SW 1271 (cell line): Measurements from ENCODE around the gene RGS2.

Source experiments
- DNase-seq, 2 experiments: peaks; one replicate each; lab custom pipeline; 2025; lab: John Stamatoyannopoulos, UW

RGS2 gene

DNA sequence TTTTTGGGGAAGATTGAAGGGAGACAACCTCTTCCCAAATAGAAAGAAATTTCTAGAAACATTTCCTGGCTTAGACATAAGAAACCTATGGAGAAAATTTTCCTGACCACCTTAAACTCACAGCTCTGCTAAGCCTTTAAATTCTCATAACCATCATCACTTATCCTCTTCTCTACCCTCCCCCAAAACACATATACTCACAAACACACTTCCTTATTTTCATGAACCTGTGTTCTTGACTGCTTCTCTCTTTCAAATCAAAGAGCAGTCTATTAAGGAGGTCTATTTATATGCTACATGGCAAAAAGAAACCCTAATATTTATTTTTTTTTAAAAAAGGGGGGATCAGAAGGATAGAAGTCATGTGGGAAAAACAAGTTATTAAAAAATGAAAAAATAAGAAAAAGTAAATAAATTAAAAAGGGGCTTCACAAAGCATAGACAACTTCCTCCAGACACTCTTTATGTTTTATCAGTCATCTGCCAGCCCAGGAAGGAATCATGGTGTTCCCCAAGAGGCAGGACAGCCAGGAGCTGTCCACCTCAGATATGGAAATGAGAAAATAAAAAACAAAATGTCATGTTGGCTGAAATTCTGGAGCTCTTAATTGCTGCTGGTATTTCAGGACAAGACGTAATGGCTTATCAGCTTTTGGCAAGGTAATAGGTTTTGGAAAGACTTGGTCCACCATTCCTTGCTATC, 12.8 kb upstream of the RGS2 start:
- no peak for DNase-seq

DNA sequence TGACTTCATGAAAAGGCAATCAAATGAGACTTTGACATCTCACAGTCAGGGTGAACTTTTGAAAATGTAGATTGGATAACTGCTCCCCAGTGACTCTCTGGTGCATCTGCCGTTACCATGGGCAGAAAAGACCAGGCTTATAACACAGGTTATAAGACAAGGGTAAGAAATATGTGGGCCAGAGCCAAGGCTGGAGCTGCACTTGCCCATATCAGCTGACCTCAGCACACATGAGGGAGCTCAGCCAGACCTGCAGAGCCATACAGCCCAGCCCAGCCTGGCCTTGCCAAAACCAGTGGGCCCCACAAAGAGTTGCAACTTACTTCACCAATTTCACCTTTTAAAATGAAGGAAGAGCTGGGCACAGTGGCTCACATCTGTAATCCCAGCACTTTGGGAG, 11.7 kb upstream of the RGS2 start:
- DNase-seq: no peak

DNA sequence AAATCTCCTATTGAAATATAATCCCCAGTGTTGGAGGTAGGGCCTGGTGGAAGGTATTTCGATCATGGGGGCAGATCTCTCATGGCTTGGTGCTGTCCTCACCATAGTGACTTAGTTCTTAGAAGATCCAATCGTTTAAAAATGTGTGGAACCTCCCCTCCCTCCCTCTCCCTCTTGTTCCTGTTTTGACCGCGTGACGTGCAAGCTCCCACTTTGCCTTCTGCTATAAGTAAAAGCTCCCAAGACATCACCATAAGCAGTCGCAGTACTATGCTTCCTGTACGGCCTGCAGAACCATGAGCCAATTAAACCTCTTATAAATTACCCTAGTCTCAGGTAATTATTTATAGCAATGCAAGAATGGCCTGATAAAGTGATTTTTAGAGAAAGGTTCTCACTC, 10.9 kb upstream of the RGS2 start:
- no peak for DNase-seq

DNA sequence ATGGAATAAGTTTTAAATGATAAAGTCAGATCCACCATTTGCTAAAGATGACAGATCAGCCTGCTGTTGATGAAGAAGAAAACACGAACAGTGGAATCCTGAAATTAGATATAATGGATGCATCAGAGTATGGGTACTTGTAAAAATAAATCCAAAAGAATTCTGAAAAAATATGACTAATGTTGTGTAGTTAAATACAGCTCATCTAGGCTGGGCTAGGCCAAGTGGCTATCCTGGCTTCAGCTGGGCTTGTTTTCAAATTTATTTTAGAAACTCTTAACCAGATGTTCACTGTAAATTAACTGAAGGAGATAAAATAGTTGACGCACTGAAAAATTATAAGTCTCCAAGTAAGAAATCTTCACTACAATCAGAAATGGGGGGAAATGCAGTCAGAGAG, 7.4 kb upstream of the RGS2 start:
- DNase-seq: no peak

DNA sequence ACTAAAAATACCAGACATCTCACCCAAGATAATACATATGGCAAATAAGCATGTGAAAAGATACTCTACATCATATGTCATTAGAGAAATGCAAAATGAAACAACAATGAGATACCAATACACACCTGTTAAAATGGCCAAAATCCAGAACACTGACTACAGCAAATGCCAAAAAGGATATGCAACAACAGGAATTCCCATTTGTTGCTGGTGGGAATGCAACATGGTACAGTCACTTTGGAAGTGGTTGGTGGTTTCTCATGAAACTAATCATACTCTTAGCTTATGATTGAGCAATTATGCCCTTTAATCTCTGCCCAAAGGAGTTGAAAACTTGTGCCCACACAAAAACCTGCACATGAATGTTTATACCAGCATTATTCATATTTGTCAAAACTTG, 6.4 kb upstream of the RGS2 start:
- no peak for DNase-seq

DNA sequence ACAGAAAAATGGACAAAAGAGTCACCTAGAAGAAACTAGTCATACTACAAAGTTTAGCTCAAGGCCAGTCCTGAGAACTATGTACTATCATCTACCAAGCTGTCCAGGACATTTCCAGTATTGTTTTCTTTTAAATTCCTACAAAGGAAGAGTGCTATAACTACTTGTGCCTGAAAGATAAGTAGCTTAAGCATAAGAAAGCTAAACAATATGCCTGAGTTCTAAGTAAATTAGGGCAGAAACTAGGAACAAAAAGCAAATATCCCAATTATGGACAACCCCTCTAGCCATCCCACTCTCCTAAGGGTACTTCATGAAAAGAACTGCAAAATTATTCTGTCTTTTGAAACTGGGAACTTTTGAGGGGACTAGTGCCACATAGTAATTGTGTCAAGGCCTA, 5.3 kb upstream of the RGS2 start:
- no peak for DNase-seq

DNA sequence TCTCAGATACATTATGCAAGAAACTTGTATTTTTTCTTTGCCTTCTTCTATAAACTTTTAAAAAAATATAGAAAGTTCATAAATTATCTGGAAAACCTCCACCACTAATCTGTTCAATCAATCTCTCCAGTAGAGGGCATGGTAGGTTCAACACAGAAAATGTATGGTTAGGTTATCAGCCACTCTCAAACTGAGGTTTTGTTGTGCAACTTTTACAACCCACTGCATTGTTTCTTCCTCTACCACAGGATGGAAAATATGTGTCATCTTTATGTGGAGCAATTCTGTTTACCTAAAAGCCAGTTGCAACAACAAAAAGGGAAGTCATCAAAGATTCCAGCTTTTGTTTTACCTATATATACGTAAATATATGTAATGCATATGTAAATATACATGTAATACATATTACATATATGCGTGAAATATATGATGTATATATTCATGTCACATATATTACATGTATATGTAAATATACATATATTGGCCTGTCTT, 3.0 kb upstream of the RGS2 start:
- DNase-seq: peak; percentile 52 to 74

DNA sequence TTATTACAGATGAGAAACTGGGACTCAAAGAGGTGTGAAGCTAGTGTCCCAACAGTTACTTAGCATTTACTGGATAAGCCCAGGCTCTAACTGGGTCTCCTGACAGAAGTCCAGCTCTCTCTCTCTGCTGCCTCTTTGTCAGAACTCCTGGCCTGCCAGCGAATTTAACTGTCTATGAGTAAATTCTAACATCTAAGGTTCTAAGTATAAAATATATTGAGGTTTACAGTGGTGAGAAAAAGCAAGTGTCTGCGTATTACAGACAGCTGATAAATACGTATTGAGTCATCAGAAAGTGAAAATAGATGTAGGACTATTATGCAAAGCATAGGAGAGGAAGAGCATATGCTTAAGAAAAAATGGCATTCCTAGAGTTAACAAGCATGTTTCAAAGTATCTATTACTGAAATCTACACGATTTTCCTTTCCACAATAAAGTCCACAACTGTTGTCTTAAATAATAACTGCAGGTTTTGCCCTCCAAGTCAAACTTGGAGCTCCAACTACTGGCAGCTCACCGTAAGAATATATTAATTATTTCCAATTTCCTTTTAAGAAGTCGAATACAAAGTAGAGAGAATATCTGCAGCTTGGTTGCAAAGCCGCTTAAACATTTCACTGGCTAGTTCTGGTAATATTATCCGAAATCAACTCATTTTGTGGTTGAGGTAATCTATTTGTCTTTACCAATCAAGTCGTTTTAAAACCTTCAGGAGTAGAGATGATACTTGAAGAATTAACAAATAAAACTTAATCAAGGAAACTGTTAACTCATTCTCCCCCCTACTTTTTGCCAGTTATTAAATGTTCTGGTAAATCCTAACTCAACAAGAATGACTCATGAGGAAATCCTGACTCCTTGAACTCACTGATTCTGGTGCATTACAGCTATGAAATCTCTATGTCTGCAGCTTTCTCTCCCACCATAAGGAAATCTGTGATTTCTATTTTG, 1.4 kb upstream of the RGS2 start:
- peak in 1 of 2 experiments; percentile 14 for DNase-seq

DNA sequence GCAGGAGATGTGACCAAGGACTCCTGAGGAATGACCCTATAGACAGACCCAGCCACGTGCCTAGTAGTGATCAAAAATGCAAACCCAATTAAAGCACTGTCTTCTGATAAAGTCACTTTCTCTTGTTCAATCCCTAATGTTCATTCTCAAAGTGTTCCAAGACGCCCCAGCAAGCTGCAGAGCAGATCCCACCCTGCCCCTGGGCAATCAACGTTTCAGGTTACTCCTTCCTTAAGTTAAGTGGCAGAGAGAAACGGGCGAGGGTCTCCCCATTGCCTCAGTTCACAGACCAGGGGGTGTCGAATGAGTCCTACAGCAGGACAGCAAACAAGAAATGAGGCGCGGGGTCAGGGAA, 699 bp upstream of the RGS2 start:
- no peak for DNase-seq

DNA sequence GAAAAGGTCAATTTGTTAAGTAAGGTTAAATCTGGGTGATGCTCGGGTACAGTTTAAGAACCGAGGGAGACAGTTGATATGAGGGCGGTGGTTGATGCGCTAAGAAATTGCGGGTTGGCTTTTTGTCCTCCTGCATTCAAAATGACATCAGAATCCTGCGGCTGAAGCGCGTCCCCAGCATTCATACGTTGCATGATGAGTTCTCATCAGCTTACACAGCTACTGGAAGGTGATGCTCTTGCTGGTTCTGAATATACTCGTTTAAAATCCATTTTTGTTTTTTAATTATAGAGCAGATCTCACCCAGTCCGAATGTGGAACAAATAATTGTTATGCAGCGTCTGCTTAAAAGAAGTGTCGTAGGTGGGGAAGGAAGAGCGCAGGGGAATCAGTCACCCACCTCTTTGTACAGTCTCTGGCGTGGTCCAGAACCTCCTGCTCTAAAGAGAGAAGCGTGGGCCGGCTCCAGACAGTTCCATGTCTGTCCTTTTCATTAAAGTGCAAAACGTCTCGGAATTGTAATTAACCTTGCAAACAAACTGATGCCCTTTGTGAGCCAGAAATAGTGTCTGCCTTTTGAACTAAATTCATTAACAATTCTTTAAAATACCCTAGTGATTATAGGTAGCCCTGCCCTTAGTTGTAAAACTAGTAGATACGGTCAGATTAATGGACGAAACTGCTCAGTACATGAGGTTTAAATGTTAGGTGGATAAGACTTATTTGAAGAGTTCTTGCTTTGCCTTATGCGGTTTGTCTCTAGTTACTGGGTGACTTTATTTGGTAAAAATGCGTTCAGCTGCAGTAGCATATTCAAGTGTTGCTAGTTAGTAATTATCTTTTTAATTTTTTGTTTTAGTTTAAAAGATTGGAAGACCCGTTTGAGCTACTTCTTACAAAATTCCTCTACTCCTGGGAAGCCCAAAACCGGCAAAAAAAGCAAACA, 741 bp downstream of the RGS2 start:
- no peak for DNase-seq

DNA sequence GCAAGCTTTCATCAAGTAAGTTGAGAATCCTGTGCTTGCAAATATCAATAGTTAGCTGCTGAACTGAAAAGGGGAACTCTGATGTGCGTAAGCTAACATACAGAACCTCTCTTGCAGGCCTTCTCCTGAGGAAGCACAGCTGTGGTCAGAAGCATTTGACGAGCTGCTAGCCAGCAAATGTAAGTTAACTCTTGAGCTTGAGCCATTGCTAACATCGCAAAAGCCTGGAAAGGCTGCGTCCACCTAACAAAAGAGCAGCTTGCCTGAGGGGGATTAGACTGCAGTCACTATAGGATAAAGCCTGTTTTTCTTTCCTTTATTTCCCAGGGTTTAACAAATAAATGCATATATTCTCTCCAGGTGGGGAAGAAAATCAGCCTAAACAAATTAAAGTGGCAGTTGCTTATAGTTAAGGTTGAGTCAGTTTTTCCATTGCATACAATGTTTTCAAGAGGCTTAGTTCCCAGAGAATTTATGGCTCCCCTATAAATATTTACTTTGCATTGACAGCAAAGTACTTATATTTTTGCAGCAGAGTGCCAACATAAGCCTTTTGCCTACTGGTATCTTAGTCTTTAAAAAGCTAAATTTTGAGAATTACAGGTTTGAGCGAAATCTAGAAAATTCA, 1.5 kb downstream of the RGS2 start:
- no peak for DNase-seq

DNA sequence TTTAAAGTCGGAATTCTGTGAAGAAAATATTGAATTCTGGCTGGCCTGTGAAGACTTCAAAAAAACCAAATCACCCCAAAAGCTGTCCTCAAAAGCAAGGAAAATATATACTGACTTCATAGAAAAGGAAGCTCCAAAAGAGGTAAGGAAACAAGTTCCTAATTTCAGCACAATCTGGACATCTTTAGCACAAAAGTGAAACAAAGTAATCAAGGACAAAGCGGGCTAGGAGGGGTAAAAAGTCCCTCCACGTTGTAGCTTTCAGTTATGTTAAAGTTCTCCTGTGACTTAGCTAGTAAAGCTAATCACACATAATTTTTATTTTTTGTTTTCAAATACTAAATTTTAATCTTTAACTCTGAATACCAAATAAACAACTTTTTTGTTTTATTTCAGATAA, 2.2 kb downstream of the RGS2 start:
- DNase-seq: no peak

DNA sequence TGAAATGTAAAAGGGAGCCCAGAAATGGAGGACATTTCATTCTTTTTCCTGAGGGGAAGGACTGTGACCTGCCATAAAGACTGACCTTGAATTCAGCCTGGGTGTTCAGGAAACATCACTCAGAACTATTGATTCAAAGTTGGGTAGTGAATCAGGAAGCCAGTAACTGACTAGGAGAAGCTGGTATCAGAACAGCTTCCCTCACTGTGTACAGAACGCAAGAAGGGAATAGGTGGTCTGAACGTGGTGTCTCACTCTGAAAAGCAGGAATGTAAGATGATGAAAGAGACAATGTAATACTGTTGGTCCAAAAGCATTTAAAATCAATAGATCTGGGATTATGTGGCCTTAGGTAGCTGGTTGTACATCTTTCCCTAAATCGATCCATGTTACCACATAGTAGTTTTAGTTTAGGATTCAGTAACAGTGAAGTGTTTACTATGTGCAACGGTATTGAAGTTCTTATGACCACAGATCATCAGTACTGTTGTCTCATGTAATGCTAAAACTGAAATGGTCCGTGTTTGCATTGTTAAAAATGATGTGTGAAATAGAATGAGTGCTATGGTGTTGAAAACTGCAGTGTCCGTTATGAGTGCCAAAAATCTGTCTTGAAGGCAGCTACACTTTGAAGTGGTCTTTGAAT, 2.9 kb downstream of the RGS2 start:
- DNase-seq: no peak

DNA sequence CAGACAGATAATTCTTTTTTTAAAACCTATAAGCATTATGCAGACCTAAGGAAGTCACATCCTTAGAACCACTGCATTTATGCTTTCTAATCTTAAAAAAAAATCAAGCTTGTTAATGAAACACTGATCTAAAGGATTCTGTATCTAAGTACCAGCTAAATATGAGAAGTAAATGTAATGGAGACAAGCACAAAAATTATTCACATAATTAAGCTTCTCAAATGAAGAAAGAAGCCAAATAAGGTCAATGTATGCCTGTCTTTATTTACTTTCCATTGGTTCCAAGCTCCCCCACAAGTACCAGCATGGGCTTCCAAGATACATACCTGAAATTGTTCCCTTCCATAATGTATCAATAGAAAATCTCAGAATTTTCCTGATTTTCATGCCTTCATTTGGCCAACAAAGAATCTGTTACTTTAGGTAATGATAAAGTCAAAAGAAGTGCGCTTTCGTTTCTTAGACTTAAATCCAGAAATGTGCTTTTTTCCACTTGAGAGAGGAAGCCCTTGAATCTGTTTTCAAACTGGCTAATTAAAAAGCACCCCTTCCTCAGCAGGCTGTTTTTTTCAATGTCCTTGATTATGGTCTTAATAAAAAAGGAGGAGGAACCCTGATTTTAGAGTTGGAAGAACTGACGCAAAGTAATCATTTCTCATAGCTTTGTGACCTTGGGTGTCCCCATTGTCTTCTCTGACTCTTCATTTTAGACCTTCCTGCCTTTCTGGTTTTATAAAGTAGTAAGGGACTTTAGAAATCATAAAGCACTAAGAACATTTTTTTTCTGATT, 3.8 kb downstream of the RGS2 start:
- DNase-seq: no peak

DNA sequence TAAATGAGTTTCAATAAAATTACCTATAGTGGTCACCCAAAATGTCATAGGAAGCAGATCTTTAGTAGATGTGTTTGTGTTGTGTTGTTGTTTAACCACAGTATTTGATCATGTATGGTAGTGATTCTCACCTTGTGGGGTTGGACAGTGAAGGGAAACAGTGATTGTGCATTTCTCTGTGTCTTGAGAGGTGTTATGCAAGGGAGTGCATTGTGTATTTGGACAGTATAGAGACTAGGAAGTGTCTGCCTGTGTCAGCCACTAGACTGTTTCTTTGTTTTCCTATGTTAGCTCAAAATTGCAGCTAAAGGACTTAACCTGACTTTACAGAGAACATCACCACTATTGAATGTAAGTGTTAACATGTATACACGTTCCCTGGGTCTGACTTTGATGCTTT, 6.0 kb downstream of the RGS2 start:
- DNase-seq: no peak

DNA sequence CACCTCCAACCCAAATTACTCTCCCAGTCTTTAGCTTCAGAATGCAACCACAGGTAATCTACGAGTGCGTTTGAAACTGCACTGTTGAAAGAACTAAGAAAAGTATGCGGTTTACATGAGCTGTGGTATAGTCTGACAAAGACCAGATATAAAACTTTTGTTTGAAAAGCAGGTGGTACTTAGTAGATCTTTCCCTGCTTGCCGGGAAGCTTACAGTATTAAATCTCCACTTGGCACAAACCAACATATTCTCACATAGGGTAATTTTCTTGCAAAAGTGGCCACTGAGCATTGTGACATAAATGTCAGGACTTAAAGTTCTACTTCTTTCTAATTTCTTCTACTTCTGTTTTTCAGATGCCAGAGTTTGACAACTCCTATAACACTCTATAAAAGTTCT, 8.4 kb downstream of the RGS2 start:
- no peak for DNase-seq

DNA sequence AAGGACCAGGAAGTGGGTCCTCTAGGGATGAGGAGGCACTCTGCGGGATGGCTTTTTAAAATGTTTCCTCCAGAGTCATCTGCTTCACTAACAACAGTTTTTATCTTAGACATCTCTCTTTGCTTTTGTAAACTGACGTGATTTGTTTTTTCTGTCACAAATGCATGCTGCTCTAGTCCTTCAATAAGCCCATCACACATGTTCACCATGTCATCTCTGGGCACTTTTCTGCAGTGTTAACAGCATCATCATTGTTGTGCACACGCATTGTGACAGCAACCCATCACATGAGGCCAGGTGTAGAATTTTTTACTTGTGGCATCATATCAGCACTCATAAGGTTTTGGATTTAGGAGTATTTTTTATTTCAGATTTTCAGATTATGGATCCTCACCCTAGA, 12.5 kb downstream of the RGS2 start:
- DNase-seq: no peak

DNA sequence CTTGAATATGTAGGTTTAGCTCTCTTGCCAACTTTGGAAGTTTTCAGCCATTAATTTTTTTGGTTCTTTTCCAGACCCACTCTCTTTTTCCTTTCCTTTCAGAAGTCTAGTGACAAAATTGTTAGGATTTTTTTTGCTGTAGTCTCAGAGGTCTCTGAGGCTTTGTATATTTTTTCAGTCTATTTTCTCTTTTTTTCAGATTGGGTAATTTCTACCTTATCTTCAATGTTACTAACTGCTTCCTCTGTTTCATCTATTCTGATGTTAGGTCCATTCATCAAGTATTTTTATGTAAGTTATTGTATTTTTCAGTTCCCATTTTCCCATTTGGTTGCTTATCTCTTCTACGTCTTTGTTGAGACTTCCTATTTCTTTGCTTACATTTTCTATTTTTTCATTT, 15.7 kb downstream of the RGS2 start:
- DNase-seq: no peak

DNA sequence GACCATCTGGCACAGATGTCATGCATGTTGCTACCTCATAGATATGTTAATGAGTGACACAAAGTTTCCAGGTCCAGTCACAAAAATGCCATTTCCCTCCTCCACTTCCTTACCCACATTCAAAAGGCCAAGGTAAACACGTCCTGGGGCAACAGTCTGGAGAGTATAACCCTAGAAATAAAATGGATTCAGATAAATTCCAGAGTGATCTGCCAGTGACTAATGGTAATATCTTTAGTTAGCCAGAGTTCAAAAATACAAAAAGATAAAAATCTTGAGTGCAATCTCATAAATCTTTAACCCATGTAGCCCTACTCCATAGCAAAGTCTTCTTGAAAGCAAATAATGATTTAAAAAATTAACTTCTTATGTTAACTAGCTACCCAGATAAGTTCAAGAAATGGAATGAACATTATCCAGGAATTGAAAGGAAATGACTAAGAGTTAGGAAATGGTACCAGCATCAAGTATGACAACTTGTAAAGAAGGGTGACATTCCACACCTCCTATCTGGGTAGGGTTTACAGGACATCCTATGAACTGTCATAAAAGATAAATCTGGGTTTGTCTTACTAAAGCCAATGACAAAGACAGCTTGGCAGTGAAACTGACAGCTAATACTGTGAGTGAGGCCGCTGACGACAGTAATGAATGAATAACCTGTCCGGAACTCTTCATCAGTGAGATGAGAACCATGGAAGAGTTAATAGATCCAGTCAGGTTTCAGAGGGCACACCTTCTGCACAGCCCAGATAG, 18.1 kb downstream of the RGS2 start:
- peak; percentile 9 to 56 for DNase-seq
